Measurements from ENCODE around the gene HBM.
"Not testable (repeated sequence)": the region's sequence is repeated elsewhere in the genome, so short reads cannot be mapped to it uniquely, and the experiment has no call there.

HBM gene

DNA sequence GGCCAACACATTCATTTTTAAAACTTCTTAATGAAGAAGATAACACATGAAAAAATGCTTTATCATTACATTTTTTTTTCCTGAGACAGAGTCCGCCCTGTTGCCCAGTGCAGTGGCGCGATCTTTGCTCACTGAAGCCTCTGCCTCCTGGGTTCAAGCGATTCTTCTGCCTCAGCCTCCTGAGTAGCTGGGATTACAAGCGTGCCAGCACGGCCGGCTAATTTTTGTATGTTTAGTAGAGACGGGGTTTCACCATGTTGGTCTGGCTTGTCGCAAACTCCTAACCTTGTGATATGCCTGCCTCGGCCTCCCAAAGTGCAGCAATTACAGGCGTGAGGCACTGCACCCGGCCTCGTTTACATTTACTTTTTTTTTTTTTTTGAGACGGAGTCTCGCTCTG is 27.7 kb downstream of the HBM start:
- Histone ChIP-seq H3K4me1 (ENCODE audit: insufficient read depth, low read length) (no peaks in the 10 kb centered on the region), H3K27ac (ENCODE audit: low read length) (no peak overlapping the region), H3K4me2 (ENCODE audit: insufficient read depth, low read length) (no peak overlapping the region), H4K20me1 (ENCODE audit: insufficient read depth, low read length) (peaks cover 42% of the 10 kb centered on the region), H3K27me3 (ENCODE audit: insufficient read depth, low read length, poor library complexity) (no peaks in the 10 kb centered on the region), H2AFZ (ENCODE audit: low read depth, low read length) (no peak overlapping the region), H3K9me3 (ENCODE audit: insufficient read depth, low read length, severe bottlenecking) (no peaks in the 10 kb centered on the region), H3K9ac (ENCODE audit: low read depth, low read length) (no peak overlapping the region), H3K36me3 (ENCODE audit: insufficient read depth, low read length) (peaks cover 100% of the 10 kb centered on the region), H3K4me3 (ENCODE audit: low read depth in 1 of 2, low read length in 2 of 2) (no peak overlapping the region), H3K79me2 (ENCODE audit: insufficient read depth, low read length) (peaks cover 15% of the 10 kb centered on the region; the same call in 1 of the 2 replicates)
- no peak for DNase-seq
- TF ChIP-seq EZH2 (IDR thresholded peaks at IDR 0.05; ENCODE audit: borderline replicate concordance, low read depth, low read length, severe bottlenecking) (no peak), CTCF (IDR thresholded peaks at IDR 0.05; ENCODE audit: borderline replicate concordance, extremely low read depth, low read length, poor library complexity, severe bottlenecking) (no peak)
- ATAC-seq (ENCODE audit: insufficient read depth, low read depth): no peak

- Histone ChIP-seq H3K9me3 (ENCODE audit: insufficient read depth, low read length, severe bottlenecking) (no peaks in the 10 kb centered on the region), H3K27me3 (ENCODE audit: insufficient read depth, low read length, poor library complexity) (no peaks in the 10 kb centered on the region), H4K20me1 (ENCODE audit: insufficient read depth, low read length) (peaks cover 37% of the 10 kb centered on the region), H3K4me1 (ENCODE audit: insufficient read depth, low read length) (no peaks in the 10 kb centered on the region), H3K79me2 (ENCODE audit: insufficient read depth, low read length) (peaks cover 17% of the 10 kb centered on the region; the same call in 1 of the 2 replicates), H3K4me3 (ENCODE audit: low read depth in 1 of 2, low read length in 2 of 2) (no peak overlapping the region), H3K36me3 (ENCODE audit: insufficient read depth, low read length) (peaks cover 100% of the 10 kb centered on the region), H3K4me2 (ENCODE audit: insufficient read depth, low read length) (no peak overlapping the region), H2AFZ (ENCODE audit: low read depth, low read length) (no peak overlapping the region), H3K9ac (ENCODE audit: low read depth, low read length) (no peak overlapping the region), H3K27ac (ENCODE audit: low read length) (no peak overlapping the region)
- DNase-seq: no peak
- TF ChIP-seq CTCF (IDR thresholded peaks at IDR 0.05; ENCODE audit: borderline replicate concordance, extremely low read depth, low read length, poor library complexity, severe bottlenecking) (no peak), EZH2 (IDR thresholded peaks at IDR 0.05; ENCODE audit: borderline replicate concordance, low read depth, low read length, severe bottlenecking) (no peak)
- ATAC-seq (ENCODE audit: insufficient read depth, low read depth): no peak
Measured at GRCh38 chr16:194516-194915, 28.7 kb downstream of the HBM start.

DNA sequence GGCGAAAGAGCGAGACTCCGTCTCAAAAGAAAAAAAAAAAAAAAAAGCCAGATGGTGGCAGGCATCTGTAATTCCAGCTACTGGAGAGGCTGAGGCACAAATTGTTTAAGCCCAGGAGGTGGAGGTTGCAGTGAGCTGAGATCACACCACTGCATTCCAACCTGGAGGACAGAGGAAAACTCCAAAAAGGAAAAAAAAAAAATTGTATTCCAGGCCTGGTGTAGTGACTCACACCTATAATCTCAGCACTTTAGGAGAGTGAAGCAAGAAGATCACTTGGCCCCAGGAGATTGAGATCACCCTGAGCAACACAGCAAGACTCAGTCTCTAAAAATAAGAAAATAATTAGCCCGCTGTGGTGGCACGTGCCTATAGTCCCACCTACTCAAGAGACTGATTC is 34.6 kb downstream of the HBM start:
- Histone ChIP-seq H3K9me3 (ENCODE audit: insufficient read depth, low read length, severe bottlenecking) (no peaks in the 10 kb centered on the region), H3K9ac (ENCODE audit: low read depth, low read length) (no peak overlapping the region), H3K79me2 (ENCODE audit: insufficient read depth, low read length) (peaks cover 31% of the 10 kb centered on the region; the same call in 1 of the 2 replicates), H3K27me3 (ENCODE audit: insufficient read depth, low read length, poor library complexity) (no peaks in the 10 kb centered on the region), H2AFZ (ENCODE audit: low read depth, low read length) (no peak overlapping the region), H3K36me3 (ENCODE audit: insufficient read depth, low read length) (peaks cover 94% of the 10 kb centered on the region), H3K27ac (ENCODE audit: low read length) (no peak overlapping the region), H3K4me2 (ENCODE audit: insufficient read depth, low read length) (no peak overlapping the region), H4K20me1 (ENCODE audit: insufficient read depth, low read length) (peaks cover 15% of the 10 kb centered on the region; the same call in 1 of the 2 replicates), H3K4me1 (ENCODE audit: insufficient read depth, low read length) (no peaks in the 10 kb centered on the region), H3K4me3 (ENCODE audit: low read depth in 1 of 2, low read length in 2 of 2) (no peak overlapping the region)
- DNase-seq: no peak
- TF ChIP-seq EZH2 (IDR thresholded peaks at IDR 0.05; ENCODE audit: borderline replicate concordance, low read depth, low read length, severe bottlenecking) (no peak), CTCF (IDR thresholded peaks at IDR 0.05; ENCODE audit: borderline replicate concordance, extremely low read depth, low read length, poor library complexity, severe bottlenecking) (no peak)
- no peak for ATAC-seq (ENCODE audit: insufficient read depth, low read depth)

DNA sequence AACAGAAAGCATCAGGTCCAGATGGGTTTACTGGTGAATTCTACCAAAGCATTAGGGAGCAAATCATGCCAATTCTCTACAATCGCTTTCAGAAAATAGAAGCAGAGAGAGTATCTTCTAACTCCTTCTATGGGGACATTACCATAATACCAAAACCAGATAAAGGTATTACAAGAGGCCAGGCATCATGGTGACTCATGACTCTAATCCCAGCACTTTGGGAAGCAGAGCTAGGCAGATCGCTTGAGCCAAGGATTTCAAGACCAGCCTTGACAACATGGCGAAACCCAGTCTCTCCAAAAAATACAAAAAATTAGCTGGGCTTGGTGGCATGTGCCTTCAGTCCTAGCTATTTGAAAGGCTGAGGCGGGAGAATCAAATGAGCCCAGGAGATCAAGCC is 37.5 kb downstream of the HBM start:
- H3K9ac ChIP-seq (ENCODE audit: low read depth, low read length): no peak overlapping the region
- H3K4me2 ChIP-seq (ENCODE audit: insufficient read depth, low read length): no peak overlapping the region
- H3K27ac ChIP-seq (ENCODE audit: low read length): no peak overlapping the region
- TF ChIP-seq CTCF (IDR thresholded peaks at IDR 0.05; ENCODE audit: borderline replicate concordance, extremely low read depth, low read length, poor library complexity, severe bottlenecking) (no peak), EZH2 (IDR thresholded peaks at IDR 0.05; ENCODE audit: borderline replicate concordance, low read depth, low read length, severe bottlenecking) (no peak)
- DNase-seq (no peak), ATAC-seq (ENCODE audit: insufficient read depth, low read depth) (no peak)
- H3K9me3 ChIP-seq (ENCODE audit: insufficient read depth, low read length, severe bottlenecking): no peaks in the 10 kb centered on the region
- H3K4me3 ChIP-seq (ENCODE audit: low read depth in 1 of 2, low read length in 2 of 2): no peak overlapping the region
- H3K4me1 ChIP-seq (ENCODE audit: insufficient read depth, low read length): no peaks in the 10 kb centered on the region
- peaks cover 92% of the 10 kb centered on the region for H3K36me3 ChIP-seq (ENCODE audit: insufficient read depth, low read length)
- peaks cover 30% of the 10 kb centered on the region; the same call in 1 of the 2 replicates for H3K79me2 ChIP-seq (ENCODE audit: insufficient read depth, low read length)
- H2AFZ ChIP-seq (ENCODE audit: low read depth, low read length): no peak overlapping the region
- H3K27me3 ChIP-seq (ENCODE audit: insufficient read depth, low read length, poor library complexity): no peaks in the 10 kb centered on the region
- H4K20me1 ChIP-seq (ENCODE audit: insufficient read depth, low read length): peaks cover 20% of the 10 kb centered on the region; the same call in 1 of the 2 replicates

- Histone ChIP-seq H3K79me2 (ENCODE audit: insufficient read depth, low read length) (peaks cover 34% of the 10 kb centered on the region; the same call in 1 of the 2 replicates), H4K20me1 (ENCODE audit: insufficient read depth, low read length) (peaks cover 22% of the 10 kb centered on the region; the same call in 1 of the 2 replicates), H3K36me3 (ENCODE audit: insufficient read depth, low read length) (peaks cover 92% of the 10 kb centered on the region)
- H3K4me3 ChIP-seq (ENCODE audit: low read depth in 1 of 2, low read length in 2 of 2); DNase-seq; H3K4me1 ChIP-seq (ENCODE audit: insufficient read depth, low read length); H2AFZ ChIP-seq (ENCODE audit: low read depth, low read length); H3K9ac ChIP-seq (ENCODE audit: low read depth, low read length); ATAC-seq (ENCODE audit: insufficient read depth, low read depth); H3K27me3 ChIP-seq (ENCODE audit: insufficient read depth, low read length, poor library complexity); H3K27ac ChIP-seq (ENCODE audit: low read length); H3K9me3 ChIP-seq (ENCODE audit: insufficient read depth, low read length, severe bottlenecking); H3K4me2 ChIP-seq (ENCODE audit: insufficient read depth, low read length): not testable (repeated sequence)
Measured at GRCh38 chr16:204046-204445, 38.3 kb downstream of the HBM start.
